GM18511 (cell line): ENCODE measurements around the gene HPD.
"Not testable (repeated sequence)": the region's sequence is repeated elsewhere in the genome, so short reads cannot be mapped to it uniquely, and the experiment has no call there.

Experiments
- ATAC-seq: cut with Tn5 transposase; IDR thresholded peaks from one replicate; pipeline ENCODE4 v1.9.1; 2021; ENCODE audit warnings: mild to moderate bottlenecking, moderate library complexity; ENCODE audit not compliant: unreplicated experiment

HPD gene

DNA sequence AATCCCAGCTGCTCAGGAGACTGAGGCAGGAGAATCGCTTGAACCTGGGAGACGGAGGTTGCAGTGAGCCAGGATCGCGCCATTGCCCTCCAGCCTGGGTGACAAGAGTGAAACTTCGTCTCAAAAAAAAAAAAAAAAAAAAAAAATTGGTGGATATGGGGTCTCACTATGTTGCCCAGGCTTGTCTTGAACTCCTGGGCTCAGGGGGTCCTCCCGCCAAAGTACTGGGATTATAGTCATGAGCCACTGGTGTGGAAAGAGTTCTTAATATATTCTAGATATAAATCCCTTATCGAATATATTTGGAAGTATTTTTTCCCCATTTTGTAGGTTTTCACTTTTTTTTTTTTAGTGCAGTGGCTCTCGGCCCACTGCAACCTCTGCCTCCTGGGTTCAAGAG lies 10.6 kb upstream of the HPD start:
- not testable (repeated sequence) for ATAC-seq

DNA sequence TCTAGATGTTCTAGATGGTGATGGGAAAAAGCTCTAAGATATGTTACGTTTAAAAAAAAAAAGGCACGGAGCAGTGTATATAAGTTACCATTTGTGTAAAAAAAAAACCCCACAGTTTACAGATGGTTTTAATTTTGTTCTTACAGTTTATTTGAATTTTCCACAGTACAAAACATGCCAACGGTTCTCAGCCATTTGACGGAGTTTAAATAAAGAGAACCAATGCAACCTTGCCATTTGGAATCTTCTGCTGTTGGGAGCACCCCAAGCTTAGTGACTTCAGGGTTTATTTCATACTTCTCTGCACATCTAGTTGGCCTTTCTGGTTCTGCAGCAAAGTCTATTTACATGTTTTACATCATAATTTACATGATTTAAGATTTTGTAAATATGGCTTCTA lies 7.7 kb upstream of the HPD start:
- ATAC-seq: no peak

GRCh38 chr12:121861636-121862254 lies 3.1 kb upstream of the HPD start:
- no peak for ATAC-seq

- ATAC-seq: not testable (repeated sequence)
These were observed 2.0 kb upstream of the HPD start for GRCh38 chr12:121860699-121861098.

GRCh38 chr12:121860257-121860656 lies 1.6 kb upstream of the HPD start:
- ATAC-seq: no peak

DNA sequence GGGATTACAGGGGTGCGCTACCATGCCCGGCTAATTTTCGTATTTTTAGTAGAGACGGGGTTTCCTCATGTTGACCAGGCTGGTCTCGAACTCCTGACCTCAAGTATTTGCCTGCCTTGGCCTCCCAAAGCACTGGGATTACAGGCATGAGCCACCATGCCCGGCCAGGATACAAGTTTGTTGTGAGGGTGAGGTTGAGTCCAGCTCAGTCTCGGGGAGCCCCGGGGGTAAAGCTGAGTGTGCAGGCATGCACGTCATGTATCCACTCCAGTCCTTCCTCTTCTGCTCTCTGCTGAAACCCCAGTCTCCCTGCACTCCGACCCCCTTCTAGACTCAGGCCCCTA lies 369 bp downstream of the HPD start:
- no peak for ATAC-seq

GRCh38 chr12:121857322-121858246 lies 1.1 kb downstream of the HPD start:
- ATAC-seq: no peak

DNA sequence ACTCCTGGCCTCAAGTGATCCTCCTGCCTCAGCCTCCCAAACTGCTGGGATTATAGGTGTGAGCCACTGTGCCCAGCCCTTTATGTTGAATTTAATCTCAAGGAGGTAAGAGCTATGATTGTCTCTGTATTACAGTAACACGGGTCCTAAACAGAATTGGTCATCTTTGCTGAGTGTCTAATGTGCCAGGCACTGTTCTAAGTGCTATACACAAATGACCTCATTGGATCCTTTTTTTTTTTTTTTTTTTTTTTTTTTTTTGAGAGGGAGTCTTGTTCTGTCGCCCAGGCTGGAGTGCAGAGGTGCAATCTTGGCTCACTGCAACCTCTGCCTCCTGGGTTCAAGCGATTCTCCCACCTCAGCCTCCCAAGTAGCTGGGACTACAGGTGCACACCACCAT lies 6.3 kb downstream of the HPD start:
- not testable (repeated sequence) for ATAC-seq

DNA sequence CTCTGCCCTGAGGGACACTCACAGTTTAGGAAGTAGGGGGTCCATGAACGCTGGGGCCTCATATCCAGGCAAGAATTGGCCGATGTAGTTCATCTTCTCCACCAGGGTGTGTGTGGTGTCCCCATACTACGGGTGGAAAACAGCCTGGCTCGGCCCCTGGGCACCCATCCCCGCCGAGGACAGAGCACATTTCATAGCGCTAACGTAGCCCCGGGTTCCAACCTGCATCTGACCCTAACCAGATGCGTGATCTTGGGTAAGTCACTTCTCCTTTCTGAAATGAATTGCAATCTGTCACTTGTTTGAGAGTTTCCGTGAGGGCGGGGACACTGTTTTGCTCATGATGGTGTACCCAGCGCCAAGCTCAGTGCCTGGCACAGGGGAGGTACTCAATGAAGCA lies 9.0 kb downstream of the HPD start:
- no peak for ATAC-seq

DNA sequence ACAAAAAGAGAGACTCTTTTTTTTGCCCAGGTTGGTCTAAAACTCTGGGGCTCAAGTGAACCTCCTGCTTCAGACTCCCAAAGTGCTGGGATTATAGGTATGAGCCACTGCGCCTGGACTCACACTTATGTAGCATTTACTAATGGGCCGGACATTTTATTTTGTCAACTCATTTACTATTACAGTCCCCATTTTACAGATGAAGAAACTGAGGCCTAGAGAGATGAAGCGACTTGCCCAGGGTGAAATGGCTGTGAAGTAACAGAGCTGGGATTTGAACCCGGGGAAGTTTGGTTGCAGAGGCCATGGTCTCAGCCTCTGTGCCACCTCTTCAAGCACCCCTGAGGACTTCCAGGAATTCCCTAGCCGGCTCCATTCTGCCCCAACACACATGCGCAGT lies 9.4 kb downstream of the HPD start:
- no peak for ATAC-seq

DNA sequence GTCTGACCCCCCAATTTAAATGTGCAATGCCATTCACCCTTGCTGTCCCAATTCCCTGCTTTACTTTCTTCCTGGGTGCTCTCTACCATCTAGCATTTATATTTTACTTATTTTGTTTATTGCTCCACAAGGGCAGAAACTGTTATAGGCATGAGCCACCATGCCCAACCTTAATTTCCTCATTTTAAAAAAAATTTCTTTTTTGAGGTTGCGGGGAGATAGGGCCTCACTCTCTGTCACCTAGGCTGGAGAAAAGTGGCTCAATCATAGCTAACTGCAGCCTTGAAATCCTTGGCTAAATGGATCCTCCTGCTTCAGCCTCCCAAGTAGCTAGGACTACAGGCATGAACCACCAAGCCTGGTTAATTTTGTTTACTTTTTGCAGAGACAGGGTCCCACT lies 13.0 kb downstream of the HPD start:
- no peak for ATAC-seq

GRCh38 chr12:121843236-121843982 lies 15.2 kb downstream of the HPD start:
- ATAC-seq: no peak

- no peak for ATAC-seq
These were observed 18.5 kb downstream of the HPD start for GRCh38 chr12:121839993-121840761.

- peak; percentile 96 for ATAC-seq
These were observed 19.3 kb downstream of the HPD start for GRCh38 chr12:121839106-121839992.

DNA sequence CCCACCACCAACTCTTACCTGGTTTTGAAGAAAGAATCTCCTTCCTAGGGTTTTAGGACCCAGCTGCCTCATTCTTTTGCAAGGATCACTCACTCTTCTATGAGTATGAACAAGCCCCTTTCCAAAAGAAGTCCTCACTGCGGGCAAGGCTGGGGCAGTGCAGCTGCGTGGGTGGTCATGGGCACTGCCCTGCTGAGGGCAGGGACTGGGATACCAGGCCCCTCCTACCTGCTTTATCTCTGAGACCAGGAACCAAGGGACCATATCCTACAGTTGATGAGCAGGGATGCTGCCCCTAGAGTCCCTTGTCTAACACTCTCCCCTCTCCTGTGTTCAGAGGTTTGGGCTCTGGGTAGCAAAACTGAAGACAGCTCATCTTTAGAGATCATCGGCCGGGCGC lies 20.5 kb downstream of the HPD start:
- ATAC-seq: no peak

GRCh38 chr12:121837680-121838079 lies 21.0 kb downstream of the HPD start:
- no peak for ATAC-seq

DNA sequence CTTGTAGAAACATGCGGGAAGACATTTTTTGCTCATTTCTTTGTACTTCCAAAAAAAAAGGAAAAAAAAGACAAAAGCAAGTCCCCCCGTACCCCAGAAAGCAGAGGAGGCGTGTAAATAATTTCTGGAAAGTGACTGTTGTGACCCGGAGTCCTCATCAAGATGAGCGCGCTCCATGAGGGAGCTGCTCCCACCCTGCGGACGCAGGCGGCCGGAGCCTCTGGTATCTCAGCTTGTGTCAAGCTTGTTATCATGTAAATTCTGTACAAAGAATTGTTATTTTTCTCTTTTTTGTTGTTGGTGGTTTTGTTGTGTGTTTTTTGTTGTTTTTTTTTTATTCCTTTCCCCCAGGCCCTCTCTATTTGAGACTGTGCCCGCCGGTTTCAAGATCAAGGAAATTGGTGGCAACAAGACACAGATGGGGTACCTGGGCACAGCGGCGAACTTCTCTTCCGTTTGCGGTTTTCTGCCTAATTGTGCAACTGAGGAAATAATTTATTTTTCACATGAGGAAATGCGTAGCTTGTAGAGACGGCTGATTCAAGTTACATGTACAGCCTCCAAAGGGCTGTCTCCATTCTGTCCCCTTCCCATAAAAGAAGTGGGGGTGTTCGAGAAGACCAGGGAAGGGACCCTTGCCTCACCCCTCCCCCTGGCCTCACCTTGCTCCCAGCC lies 27.0 kb downstream of the HPD start:
- ATAC-seq: no peak

GRCh38 chr12:121830588-121831265 lies 27.9 kb downstream of the HPD start:
- ATAC-seq: no peak

DNA sequence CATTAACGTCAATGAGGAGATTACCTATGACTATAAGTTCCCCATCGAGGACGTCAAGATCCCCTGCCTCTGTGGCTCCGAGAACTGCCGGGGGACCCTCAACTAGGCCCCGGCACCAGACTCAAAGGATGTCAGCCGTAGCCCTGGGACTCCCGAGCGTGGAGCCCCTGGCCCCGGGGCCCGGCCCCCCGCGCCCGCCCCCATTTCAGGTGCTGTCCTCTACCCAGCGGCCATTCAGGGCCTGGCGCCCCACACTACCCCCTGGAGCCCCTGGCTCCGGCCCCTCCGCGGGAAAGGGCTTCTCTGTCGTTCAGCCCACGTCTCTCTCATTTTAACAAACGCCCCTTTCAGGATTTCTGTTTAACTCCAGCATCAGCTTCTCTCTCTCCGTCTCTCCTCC lies 28.5 kb downstream of the HPD start:
- ATAC-seq: no peak
